HEK293T (cell line): Measurements from ENCODE around the gene MTMR1.

Source experiments
- CTCF ChIA-PET: fragments of 350-600 bp; formaldehyde crosslinking; extraction: SDS; loops from one replicate; lab custom pipeline; 2021; ENCODE audit warnings: antibody characterized with exemption, inconsistent platforms; lab: Yijun Ruan, JAX
- POLR2A ChIA-PET: fragments of 350-600 bp; formaldehyde crosslinking; extraction: SDS; loops from one replicate; lab custom pipeline; 2020; ENCODE audit warnings: antibody characterized with exemption, inconsistent platforms; lab: Yijun Ruan, JAX
- DNase-seq: peaks from one replicate; pipeline ENCODE4 v3.0.0; 2012; ENCODE audit warnings: mixed read lengths; ENCODE audit errors: extremely low spot score
- ARNT ChIP-seq: fragments of 450-650 bp; IDR thresholded peaks from 2 replicates; pipeline ENCODE4 v1.6.1; 2017; ENCODE audit warnings: mild to moderate bottlenecking
- BHLHE40 ChIP-seq: fragments of 450-650 bp; IDR thresholded peaks from 2 replicates; pipeline ENCODE4 v1.6.1; 2016; ENCODE audit warnings: mild to moderate bottlenecking, moderate library complexity, borderline replicate concordance
- CTBP1 ChIP-seq: fragments of 450-650 bp; IDR thresholded peaks from 2 replicates; pipeline ENCODE4 v1.6.1; 2016; ENCODE audit warnings: borderline replicate concordance
- ELF4 ChIP-seq: fragments of 450-650 bp; IDR thresholded peaks from 2 replicates; pipeline ENCODE4 v1.6.1; 2017; ENCODE audit warnings: antibody characterized with exemption
- FOXA1 ChIP-seq: fragments of 450-650 bp; IDR thresholded peaks from 2 replicates; pipeline ENCODE4 v1.6.1; 2016; ENCODE audit warnings: mild to moderate bottlenecking
- FOXK2 ChIP-seq: fragments of 450-650 bp; IDR thresholded peaks from 2 replicates; pipeline ENCODE4 v1.6.1; 2016; ENCODE audit warnings: mild to moderate bottlenecking
- FOXM1 ChIP-seq: fragments of 450-650 bp; IDR thresholded peaks from 2 replicates; pipeline ENCODE4 v1.6.1; 2017; ENCODE audit warnings: mild to moderate bottlenecking, borderline replicate concordance
- HDGF ChIP-seq: fragments of 450-650 bp; IDR thresholded peaks from 2 replicates; pipeline ENCODE4 v1.6.1; 2017; ENCODE audit warnings: antibody characterized with exemption, borderline replicate concordance
- L3MBTL2 ChIP-seq: fragments of 450-650 bp; conservative IDR thresholded peaks from 2 replicates; pipeline ENCODE4 v1.6.1; 2016; ENCODE audit warnings: mild to moderate bottlenecking
- LEF1 ChIP-seq: fragments of 450-650 bp; IDR thresholded peaks from 2 replicates; pipeline ENCODE4 v1.6.1; 2017; ENCODE audit warnings: mild to moderate bottlenecking, borderline replicate concordance
- NFRKB ChIP-seq: fragments of 450-650 bp; IDR thresholded peaks from 2 replicates; pipeline ENCODE4 v1.6.1; 2016; ENCODE audit warnings: mild to moderate bottlenecking, moderate library complexity
- SP1 ChIP-seq: fragments of 450-650 bp; IDR thresholded peaks from 2 replicates; pipeline ENCODE4 v1.6.1; 2017
- SUZ12 ChIP-seq: fragments of 450-650 bp; IDR thresholded peaks from 2 replicates; pipeline ENCODE4 v1.6.1; 2016; ENCODE audit warnings: mild to moderate bottlenecking
- TARDBP ChIP-seq: fragments of 450-650 bp; IDR thresholded peaks from 2 replicates; pipeline ENCODE4 v1.6.1; 2016
- ZNF384 ChIP-seq: fragments of 450-650 bp; IDR thresholded peaks from 2 replicates; pipeline ENCODE4 v1.6.1; 2016
- TF ChIP-seq, protein P1 (sequence below): fragments of 450-650 bp; IDR thresholded peaks from 2 replicates; pipeline ENCODE4 v1.6.1; 2016

MTMR1 gene

GRCh38 chrX:150774798-150775568 is 81.8 kb downstream of the MTMR1 start:
- DNase-seq = no peak
- POLR2A ChIA-PET = interaction anchor here (0.8 kb wide), 1 partner anchor 10 kb away, joined by 3 read pairs; no protein-coding TSS in a partner anchor
- CTCF ChIA-PET = no interaction called here
- no peak for TF ChIP-seq FOXM1
- no peak for TF ChIP-seq CTBP1
- TF ChIP-seq LEF1 = no peak
- TF ChIP-seq HDGF = no peak
- TF ChIP-seq FOXA1 = no peak
- no peak for TF ChIP-seq ZNF384

DNA sequence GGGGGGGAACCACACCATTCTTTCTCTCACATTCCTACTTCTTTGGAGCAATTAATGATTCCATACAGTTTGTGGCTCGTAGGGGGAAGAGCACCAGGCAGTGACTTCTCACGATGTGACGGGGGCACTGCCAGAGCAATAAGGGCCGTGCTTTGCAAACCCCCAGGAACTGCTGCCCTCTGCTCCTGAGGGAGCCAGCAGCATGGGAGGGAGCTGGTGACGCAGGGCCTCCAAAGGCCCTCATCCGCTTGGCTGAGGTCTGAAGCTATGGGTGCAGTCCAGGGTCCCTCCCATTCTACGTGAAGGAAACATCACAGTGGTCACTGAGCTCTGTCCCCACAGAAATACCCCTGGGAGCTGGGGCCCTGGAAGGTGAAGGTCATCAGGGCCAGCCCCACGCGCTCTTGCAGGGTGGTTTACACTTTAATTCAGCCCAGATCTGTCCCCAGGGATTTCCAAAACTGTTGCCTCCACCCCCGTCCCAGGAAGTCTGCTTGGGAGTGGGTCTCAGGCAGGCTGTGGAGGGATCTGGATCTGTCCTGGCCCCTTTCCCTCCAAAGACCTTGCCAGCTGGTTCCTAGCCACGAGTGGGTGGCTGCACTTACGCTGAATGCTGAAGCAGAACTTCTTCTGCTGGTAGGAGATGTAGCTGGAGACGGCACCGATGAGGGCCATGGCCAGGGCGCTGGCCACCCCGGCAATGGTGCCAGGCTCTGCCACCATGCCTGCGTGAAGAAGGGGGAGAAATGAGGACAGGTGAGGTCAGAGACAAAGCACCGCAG is 82.6 kb downstream of the MTMR1 start:
- no peak for DNase-seq
- TF ChIP-seq LEF1 (no peak), SP1 (no peak), L3MBTL2 (no peak), CTBP1 (no peak), ELF4 (no peak), ZNF384 (no peak), HDGF (no peak), FOXA1 (no peak), BHLHE40 (no peak), TARDBP (no peak), ARNT (no peak), FOXM1 (no peak), NFRKB (no peak), FOXK2 (no peak), SUZ12 (no peak)
- TF ChIP-seq, protein P1, sequence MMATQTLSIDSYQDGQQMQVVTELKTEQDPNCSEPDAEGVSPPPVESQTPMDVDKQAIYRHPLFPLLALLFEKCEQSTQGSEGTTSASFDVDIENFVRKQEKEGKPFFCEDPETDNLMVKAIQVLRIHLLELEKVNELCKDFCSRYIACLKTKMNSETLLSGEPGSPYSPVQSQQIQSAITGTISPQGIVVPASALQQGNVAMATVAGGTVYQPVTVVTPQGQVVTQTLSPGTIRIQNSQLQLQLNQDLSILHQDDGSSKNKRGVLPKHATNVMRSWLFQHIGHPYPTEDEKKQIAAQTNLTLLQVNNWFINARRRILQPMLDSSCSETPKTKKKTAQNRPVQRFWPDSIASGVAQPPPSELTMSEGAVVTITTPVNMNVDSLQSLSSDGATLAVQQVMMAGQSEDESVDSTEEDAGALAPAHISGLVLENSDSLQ = no peak
- POLR2A ChIA-PET = interaction anchor here (0.8 kb wide), 1 partner anchor 9 kb away, joined by 3 read pairs; no protein-coding TSS in a partner anchor
- CTCF ChIA-PET = no interaction called here

- POLR2A ChIA-PET = interaction anchor here (0.7 kb wide), 1 partner anchor 304 kb away, joined by 3 read pairs; no protein-coding TSS in a partner anchor
- TF ChIP-seq FOXM1 = no peak
- TF ChIP-seq L3MBTL2 = no peak
- TF ChIP-seq FOXK2 = no peak
- no peak for TF ChIP-seq HDGF
- TF ChIP-seq, protein P1 = no peak
- TF ChIP-seq BHLHE40 = no peak
- TF ChIP-seq FOXA1 = no peak
- no peak for TF ChIP-seq SP1
- CTCF ChIA-PET = no interaction called here
- no peak for DNase-seq
These were observed 84.3 kb downstream of the MTMR1 start for GRCh38 chrX:150777328-150777992.

- no peak for DNase-seq
- ChIA-PET CTCF (no interaction called here), POLR2A (no interaction called here)
- TF ChIP-seq HDGF (no peak), ZNF384 (no peak), SP1 (no peak), BHLHE40 (no peak), ELF4 (no peak), L3MBTL2 (no peak), FOXK2 (no peak), ARNT (no peak), NFRKB (no peak), CTBP1 (no peak), SUZ12 (no peak), FOXM1 (no peak)
These were observed 86.2 kb downstream of the MTMR1 start for GRCh38 chrX:150779385-150779784.

GRCh38 chrX:150781677-150782076 is 88.5 kb downstream of the MTMR1 start:
- no peak for TF ChIP-seq TARDBP
- no peak for TF ChIP-seq ELF4
- no peak for TF ChIP-seq ARNT
- TF ChIP-seq SP1 = no peak
- no peak for TF ChIP-seq CTBP1
- no peak for TF ChIP-seq LEF1
- no peak for TF ChIP-seq HDGF
- no peak for TF ChIP-seq FOXK2
- no peak for TF ChIP-seq NFRKB
- TF ChIP-seq SUZ12 = no peak
- no peak for TF ChIP-seq BHLHE40
- TF ChIP-seq, protein P1 = no peak
- TF ChIP-seq FOXM1 = no peak
- TF ChIP-seq L3MBTL2 = no peak
- no peak for TF ChIP-seq ZNF384
- TF ChIP-seq FOXA1 = no peak
- ChIA-PET POLR2A (no interaction called here), CTCF (interaction anchor here (1.4 kb wide), 1 partner anchor 9 kb away, joined by 6 read pairs; no protein-coding TSS in a partner anchor)
- DNase-seq = no peak
